ENCODE data around the gene PALM2AKAP2. TPM values are rescaled to one million over a fixed set of nuclear protein-coding genes. Genes with fewer than 3 reads are reported as not detected.

PALM2AKAP2 gene
- total and polyA plus RNA-seq, 9 of the 15 experiments (the other 6 are each of a cell fraction or from before 2014, with no cell fraction given), result not detected

- ATAC-seq, result no peak
- POLR2A ChIA-PET, result no interaction called here
- Histone ChIP-seq H3K79me2 (ENCODE audit: control insufficient read depth, insufficient read depth, low read length) (no peaks in the 10 kb centered on the region), H3K4me3 (no peak overlapping the region), H3K4me1 (replicated peaks in 1 of 2; ENCODE audit: control insufficient read depth in 2 of 2, insufficient read depth in 2 of 2, low read length in 2 of 2) (no peaks in the 10 kb centered on the region), H3K4me2 (ENCODE audit: insufficient read depth, low read length) (no peak overlapping the region), H3K9me3 (replicated peaks; ENCODE audit: control insufficient read depth, insufficient read depth, low read depth, low read length) (no peaks in the 10 kb centered on the region), H3K9me1 (ENCODE audit: control insufficient read depth, insufficient read depth, low read length) (no peaks in the 10 kb centered on the region), H3K9ac (ENCODE audit: insufficient read depth in 1 of 2, low read depth in 2 of 2, low read length in 2 of 2) (no peak overlapping the region), H3K27ac (ENCODE audit: extremely low read depth, low read depth, low read length) (no peak overlapping the region), H3K36me3 (ENCODE audit: control insufficient read depth, insufficient read depth, low read length) (no peaks in the 10 kb centered on the region), H3K27me3 (ENCODE audit: control insufficient read depth in 2 of 2, insufficient read depth in 2 of 2, low read length in 2 of 2) (no peaks in the 10 kb centered on the region), H2AFZ (ENCODE audit: low read depth, low read length) (no peak overlapping the region), H4K20me1 (replicated peaks; ENCODE audit: control insufficient read depth, insufficient read depth, low read length) (no peaks in the 10 kb centered on the region)
- intact Hi-C loops (cut with micrococcal nuclease), result no loop called here
- DNase-seq (ENCODE audit: extremely low read depth in 1 of 4, low spot score in 3 of 4), result no peak
- TF ChIP-seq CEBPG (CRISPR knock-in tag; IDR thresholded peaks at IDR 0.05) (no peak), CEBPG (tag; conservative IDR thresholded peaks at IDR 0.05 in 1 of 2, IDR thresholded peaks at IDR 0.05 in 1 of 2) (peak in 1 of 2 experiments; percentile 28; a peak in 1 of 4 replicates), RNF2 (IDR thresholded peaks at IDR 0.05) (no peak), ATF6 (CRISPR knock-in tag; IDR thresholded peaks at IDR 0.05) (no peak), ZNF274 (IDR thresholded peaks at IDR 0.05; ENCODE audit: borderline replicate concordance, low read depth, low read length) (no peak), ZC3H11A (IDR thresholded peaks at IDR 0.05; ENCODE audit: low read depth, low read length) (no peak), RCOR1 (IDR thresholded peaks at IDR 0.05; ENCODE audit: borderline replicate concordance in 1 of 2, low read depth in 2 of 2, low read length in 2 of 2) (no peak), PRDM10 (IDR thresholded peaks at IDR 0.05; ENCODE audit: partially characterized antibody) (no peak)
- CTCF ChIA-PET (ENCODE audit: low intra/inter-chr PET ratio), result no interaction called here
- no peak for FAIRE-seq
- in situ Hi-C loops (cut with MboI), result no loop called here
- BruUV-seq (replicated peaks), result no TSS peak
- WGBS (ENCODE audit: insufficient coverage, low coverage, missing lambda C conversion rate), result 6% methylated on average over 3 of the region's 3 CpGs
Measured at GRCh38 chr9:109730228-109730627, 49.8 kb upstream of the PALM2AKAP2 start.

Measured in K562 (cell line).